Measurements from ENCODE around the gene SETDB2.

SETDB2 gene

GRCh38 chr13:49443704-49444523 lies at the start of gene SETDB2, which contains the start of gene CAB39L:
SETDB2 (plus strand) TSS chr13:49444274; CDS start chr13:49451894, 7,620 bp downstream.
CAB39L (minus strand) TSS chr13:49444064; CDS start chr13:49382910, 61,154 bp downstream.
- peak; percentile 99 for DNase-seq

GRCh38 chr13:49395451-49395865 lies 48.6 kb upstream of the SETDB2 start:
- no peak for DNase-seq

GRCh38 chr13:49395878-49396380 lies 48.1 kb upstream of the SETDB2 start:
- no peak for DNase-seq

GRCh38 chr13:49399801-49400472 lies 44.1 kb upstream of the SETDB2 start:
- DNase-seq: no peak

- DNase-seq: no peak
These were observed 43.1 kb upstream of the SETDB2 start for GRCh38 chr13:49400755-49401659.

GRCh38 chr13:49403996-49404702 lies 39.9 kb upstream of the SETDB2 start:
- DNase-seq: no peak

GRCh38 chr13:49404703-49405020 lies 39.4 kb upstream of the SETDB2 start:
- no peak for DNase-seq

- no peak for DNase-seq
These were observed 37.0 kb upstream of the SETDB2 start for GRCh38 chr13:49407068-49407467.

GRCh38 chr13:49407936-49408335 lies 36.1 kb upstream of the SETDB2 start:
- DNase-seq: no peak

- DNase-seq: no peak
These were observed 35.1 kb upstream of the SETDB2 start for GRCh38 chr13:49409008-49409407.

- DNase-seq: no peak
These were observed 34.1 kb upstream of the SETDB2 start for GRCh38 chr13:49410006-49410405.

- DNase-seq: no peak
These were observed 33.6 kb upstream of the SETDB2 start for GRCh38 chr13:49410477-49410876.

GRCh38 chr13:49411353-49411752 lies 32.7 kb upstream of the SETDB2 start:
- no peak for DNase-seq

GRCh38 chr13:49412749-49413148 lies 31.3 kb upstream of the SETDB2 start:
- no peak for DNase-seq

- no peak for DNase-seq
These were observed 26.9 kb upstream of the SETDB2 start for GRCh38 chr13:49417161-49417560.

- no peak for DNase-seq
These were observed 25.9 kb upstream of the SETDB2 start for GRCh38 chr13:49418206-49418605.

GRCh38 chr13:49419276-49419675 lies 24.8 kb upstream of the SETDB2 start:
- DNase-seq: no peak

- DNase-seq: no peak
These were observed 22.7 kb upstream of the SETDB2 start for GRCh38 chr13:49421391-49421790.

- no peak for DNase-seq
These were observed 20.0 kb upstream of the SETDB2 start for GRCh38 chr13:49424011-49424560.

GRCh38 chr13:49428041-49428763 lies 15.9 kb upstream of the SETDB2 start:
- DNase-seq: no peak

- no peak for DNase-seq
These were observed 15.0 kb upstream of the SETDB2 start for GRCh38 chr13:49429121-49429520.

All from DMS153 (cell line).